ENCODE measurements around the gene CENPU. TPM values are rescaled to one million over a fixed set of nuclear protein-coding genes. Genes with fewer than 3 reads are reported as not detected.

The CENPU gene
- total RNA-seq, 1 donor from 2014 or later, result 229 TPM

DNA sequence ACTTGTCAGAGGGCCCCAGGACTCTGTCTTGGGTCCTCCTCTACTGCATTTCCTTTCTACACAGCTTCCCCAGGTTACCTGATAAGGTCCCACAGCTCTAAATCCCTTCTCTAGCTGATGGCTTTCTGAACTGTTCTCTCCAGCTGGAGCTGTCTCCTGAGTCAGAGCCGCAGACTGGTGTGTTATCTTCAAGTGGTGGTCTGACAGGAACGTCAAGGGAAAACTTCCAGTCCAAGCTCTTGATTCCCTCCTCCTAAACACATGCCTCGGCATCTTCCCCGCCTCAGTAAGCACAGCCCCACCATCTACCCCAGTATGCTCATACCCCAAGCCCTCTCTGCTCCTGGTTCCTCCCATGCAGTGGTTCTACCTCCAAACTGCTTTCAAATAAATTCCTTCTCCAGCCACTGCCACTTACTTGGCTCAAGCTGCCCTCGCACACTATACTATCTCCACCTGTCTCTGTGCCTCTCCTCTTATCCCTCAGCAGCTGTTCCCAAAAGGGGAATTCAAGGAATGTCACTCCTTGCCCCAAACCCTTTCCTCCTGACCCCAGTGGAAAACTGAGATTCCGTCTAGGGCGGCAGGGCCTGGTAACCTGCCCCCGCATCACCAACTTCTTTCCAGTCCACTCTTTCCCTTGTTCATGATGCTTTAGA, 17.2 kb upstream of the CENPU start:
- no peak overlapping the region for H3K9ac ChIP-seq
- no peak for DNase-seq (ENCODE audit: low spot score)
- H3K36me3 ChIP-seq, result no peaks in the 10 kb centered on the region
- Mint-ChIP-seq H3K27me3 (ENCODE audit: insufficient read depth, low read depth) (peaks cover 9% of the 10 kb centered on the region), H3K4me3 (no peak overlapping the region), H3K9me3 (no peaks in the 10 kb centered on the region), H3K27ac (no peak overlapping the region), H3K36me3 (no peaks in the 10 kb centered on the region), H3K4me1 (peaks cover 28% of the 10 kb centered on the region)
- H3K4me1 ChIP-seq, result no peaks in the 10 kb centered on the region
- no peaks in the 10 kb centered on the region for H3K79me2 ChIP-seq (ENCODE audit: low read depth)
- H4K20me1 ChIP-seq (ENCODE audit: low read depth), result no peaks in the 10 kb centered on the region
- H3K9me3 ChIP-seq (ENCODE audit: low read depth), result no peaks in the 10 kb centered on the region
- TF ChIP-seq EZH2 (IDR thresholded peaks at IDR 0.05) (no peak), EZH2phosphoT487 (IDR thresholded peaks at IDR 0.05) (no peak)
- TF ChIP-seq, protein P1, sequence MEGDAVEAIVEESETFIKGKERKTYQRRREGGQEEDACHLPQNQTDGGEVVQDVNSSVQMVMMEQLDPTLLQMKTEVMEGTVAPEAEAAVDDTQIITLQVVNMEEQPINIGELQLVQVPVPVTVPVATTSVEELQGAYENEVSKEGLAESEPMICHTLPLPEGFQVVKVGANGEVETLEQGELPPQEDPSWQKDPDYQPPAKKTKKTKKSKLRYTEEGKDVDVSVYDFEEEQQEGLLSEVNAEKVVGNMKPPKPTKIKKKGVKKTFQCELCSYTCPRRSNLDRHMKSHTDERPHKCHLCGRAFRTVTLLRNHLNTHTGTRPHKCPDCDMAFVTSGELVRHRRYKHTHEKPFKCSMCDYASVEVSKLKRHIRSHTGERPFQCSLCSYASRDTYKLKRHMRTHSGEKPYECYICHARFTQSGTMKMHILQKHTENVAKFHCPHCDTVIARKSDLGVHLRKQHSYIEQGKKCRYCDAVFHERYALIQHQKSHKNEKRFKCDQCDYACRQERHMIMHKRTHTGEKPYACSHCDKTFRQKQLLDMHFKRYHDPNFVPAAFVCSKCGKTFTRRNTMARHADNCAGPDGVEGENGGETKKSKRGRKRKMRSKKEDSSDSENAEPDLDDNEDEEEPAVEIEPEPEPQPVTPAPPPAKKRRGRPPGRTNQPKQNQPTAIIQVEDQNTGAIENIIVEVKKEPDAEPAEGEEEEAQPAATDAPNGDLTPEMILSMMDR (IDR thresholded peaks at IDR 0.05), result no peak
- no peaks in the 10 kb centered on the region for H3F3A ChIP-seq (ENCODE audit: low read depth)
- no peak overlapping the region for H2AFZ ChIP-seq (replicated peaks)
- no peak overlapping the region for H3K4me3 ChIP-seq
- peaks cover 10% of the 10 kb centered on the region for H3K27me3 ChIP-seq
- H3K27ac ChIP-seq, result no peak overlapping the region
- no peak overlapping the region for H3K4me2 ChIP-seq

DNA sequence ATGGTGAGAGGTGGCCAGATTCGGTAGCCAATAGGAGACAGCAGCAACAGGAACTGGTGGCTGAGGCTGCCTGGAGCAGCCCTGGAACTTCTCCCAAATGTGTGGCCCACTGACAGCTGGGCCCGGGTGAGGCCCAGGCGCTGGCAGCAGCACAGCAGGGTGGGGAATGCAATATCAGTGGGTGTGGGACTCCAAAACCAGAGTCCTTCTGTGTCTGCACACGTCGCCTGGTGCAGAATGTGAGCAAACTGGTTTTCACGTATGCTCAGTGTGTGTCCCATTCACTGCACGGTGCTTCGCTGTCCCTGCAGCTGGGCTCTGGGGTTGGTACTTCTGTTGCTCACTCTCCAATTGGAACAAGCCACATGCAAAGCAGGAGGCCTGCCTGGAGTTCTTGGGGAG, 14.4 kb upstream of the CENPU start:
- Mint-ChIP-seq H3K27me3 (ENCODE audit: insufficient read depth, low read depth) (peaks cover 14% of the 10 kb centered on the region), H3K36me3 (no peaks in the 10 kb centered on the region), H3K4me1 (peaks cover 32% of the 10 kb centered on the region), H3K9me3 (no peaks in the 10 kb centered on the region), H3K4me3 (no peak overlapping the region), H3K27ac (no peak overlapping the region)
- H3K9me3 ChIP-seq (ENCODE audit: low read depth), result no peaks in the 10 kb centered on the region
- no peaks in the 10 kb centered on the region for H3K4me1 ChIP-seq
- no peak overlapping the region for H3K27ac ChIP-seq
- peaks cover 10% of the 10 kb centered on the region for H3K27me3 ChIP-seq
- no peaks in the 10 kb centered on the region for H3F3A ChIP-seq (ENCODE audit: low read depth)
- TF ChIP-seq, protein P1 (IDR thresholded peaks at IDR 0.05), result no peak
- no peak for TF ChIP-seq EZH2phosphoT487 (IDR thresholded peaks at IDR 0.05)
- H3K4me2 ChIP-seq, result no peak overlapping the region
- no peak overlapping the region for H3K9ac ChIP-seq
- H2AFZ ChIP-seq (replicated peaks), result no peak overlapping the region
- no peak overlapping the region for H3K4me3 ChIP-seq
- no peak for DNase-seq (ENCODE audit: low spot score)
- no peaks in the 10 kb centered on the region for H3K79me2 ChIP-seq (ENCODE audit: low read depth)
- H3K36me3 ChIP-seq, result no peaks in the 10 kb centered on the region
- no peaks in the 10 kb centered on the region for H4K20me1 ChIP-seq (ENCODE audit: low read depth)

DNA sequence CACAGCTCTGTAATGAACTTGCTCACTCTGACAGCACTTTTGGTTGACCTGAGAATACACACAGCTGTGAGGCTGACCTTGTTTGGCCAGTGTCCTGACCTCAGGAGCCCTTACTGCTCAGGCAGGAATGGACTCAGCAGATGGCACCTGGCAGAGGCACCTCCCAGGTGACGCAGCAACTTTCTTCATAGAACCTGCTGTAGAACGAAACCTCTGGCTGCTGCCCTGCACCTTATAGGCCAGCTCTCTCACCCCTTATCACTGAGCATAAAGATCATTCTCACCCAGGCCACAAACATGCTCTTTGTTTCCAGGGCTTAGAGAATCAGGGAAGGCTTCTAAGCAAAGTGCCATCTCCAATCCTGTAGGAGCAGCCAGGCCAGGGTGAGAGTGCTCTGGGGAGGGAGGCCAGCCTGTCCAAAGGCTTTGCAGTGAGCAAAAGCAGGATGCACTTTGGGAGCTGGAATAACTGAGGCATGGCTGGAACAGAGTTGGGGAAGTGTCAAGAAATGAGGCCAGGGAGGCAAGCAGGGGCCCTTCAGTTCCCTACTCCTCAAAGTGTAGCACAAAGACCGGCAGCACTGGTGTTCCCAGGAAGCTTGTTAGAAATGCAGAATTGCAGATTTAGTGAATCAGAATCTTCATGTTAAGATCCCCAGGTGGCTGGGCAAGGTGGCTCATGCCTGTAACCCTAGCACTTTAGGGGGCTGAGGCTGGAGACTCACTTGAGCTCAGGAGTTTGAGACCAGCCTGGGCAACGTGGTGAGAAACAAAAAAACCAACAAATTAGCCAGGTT, 13.3 kb upstream of the CENPU start:
- Histone ChIP-seq H4K20me1 (ENCODE audit: low read depth) (no peaks in the 10 kb centered on the region), H3K4me3 (no peak overlapping the region), H3K27me3 (peaks cover 10% of the 10 kb centered on the region), H3K36me3 (no peaks in the 10 kb centered on the region), H3K9me3 (ENCODE audit: low read depth) (no peaks in the 10 kb centered on the region), H3F3A (ENCODE audit: low read depth) (no peaks in the 10 kb centered on the region), H3K9ac (no peak overlapping the region), H3K27ac (no peak overlapping the region), H3K4me1 (no peaks in the 10 kb centered on the region), H3K4me2 (no peak overlapping the region), H2AFZ (replicated peaks) (no peak overlapping the region), H3K79me2 (ENCODE audit: low read depth) (no peaks in the 10 kb centered on the region)
- no peak for TF ChIP-seq EZH2phosphoT487 (IDR thresholded peaks at IDR 0.05)
- TF ChIP-seq EZH2 (IDR thresholded peaks at IDR 0.05), result no peak
- TF ChIP-seq, protein P1 (IDR thresholded peaks at IDR 0.05), result no peak
- no peak overlapping the region for H3K27ac Mint-ChIP-seq
- H3K27me3 Mint-ChIP-seq (ENCODE audit: insufficient read depth, low read depth), result peaks cover 17% of the 10 kb centered on the region
- H3K4me1 Mint-ChIP-seq, result peaks cover 32% of the 10 kb centered on the region
- peaks cover under 1% of the 10 kb centered on the region for H3K36me3 Mint-ChIP-seq
- no peaks in the 10 kb centered on the region for H3K9me3 Mint-ChIP-seq
- DNase-seq (ENCODE audit: low spot score), result no peak
- H3K4me3 Mint-ChIP-seq, result no peak overlapping the region

Data from neural progenitor cell (in vitro differentiated cells).